Liver (tissue), 9 donors: ENCODE data around the gene CCDC152. TPM values are rescaled to one million over a fixed set of nuclear protein-coding genes. Genes with fewer than 3 reads are reported as not detected.

Source experiments
- DNase-seq: peaks from one replicate; pipeline ENCODE4 v3.0.0-alpha.2; 2017; ENCODE audit warnings: low spot score
- H3K27ac ChIP-seq, 2 donors: one replicate each; pipeline ENCODE4 v1.7.0; 2013; ENCODE audit warnings: inconsistent platforms in 2 of 2, low read length in 2 of 2, control low read depth in 1 of 2, low read depth in 1 of 2, mild to moderate bottlenecking in 1 of 2
- H3K27me3 ChIP-seq, 4 donors: one replicate each; pipeline versions ENCODE4 v1.6.1 to v1.7.0; 2013; ENCODE audit warnings: low read length in 3 of 4, inconsistent platforms in 1 of 4, mild to moderate bottlenecking in 1 of 4, moderate library complexity in 1 of 4; ENCODE audit not compliant: control insufficient read depth in 4 of 4, insufficient read depth in 4 of 4
- H3K36me3 ChIP-seq, 4 donors: one replicate each; pipeline versions ENCODE4 v1.6.1 to v1.7.0; 2013; ENCODE audit warnings: low read length in 3 of 4, mild to moderate bottlenecking in 3 of 4, low read depth in 1 of 4, moderate library complexity in 1 of 4; ENCODE audit not compliant: control insufficient read depth in 4 of 4, insufficient read depth in 3 of 4
- H3K4me1 ChIP-seq, 4 donors: one replicate each; pipeline versions ENCODE4 v1.6.1 to v1.7.0; 2013; ENCODE audit warnings: low read length in 3 of 4, mild to moderate bottlenecking in 3 of 4, moderate library complexity in 1 of 4; ENCODE audit not compliant: control insufficient read depth in 4 of 4, insufficient read depth in 4 of 4
- H3K4me3 ChIP-seq, 3 donors: one replicate each; pipeline versions ENCODE4 v1.6.1 to v1.7.0; 2013; ENCODE audit warnings: low read length in 3 of 3, control low read depth in 1 of 3, low read depth in 1 of 3, mild to moderate bottlenecking in 1 of 3
- H3K9ac ChIP-seq, 2 donors: one replicate each; pipeline ENCODE4 v1.7.0; 2013; ENCODE audit warnings: low read length in 2 of 2, mild to moderate bottlenecking in 2 of 2, moderate library complexity in 2 of 2, control low read depth in 1 of 2, low read depth in 1 of 2
- H3K9me3 ChIP-seq, 4 donors: one replicate each; pipeline versions ENCODE4 v1.6.1 to v1.7.0; 2013; ENCODE audit warnings: low read length in 3 of 4; ENCODE audit not compliant: control insufficient read depth in 4 of 4
- CTCF ChIP-seq: fragments of 150-350 bp; IDR thresholded peaks from 2 replicates; pipeline ENCODE4 v1.5.1; 2017; ENCODE audit warnings: improper control_type of control experiment, low read depth, low read length; ENCODE audit not compliant: missing input control
- FOXA2 ChIP-seq: IDR thresholded peaks from 2 replicates; pipeline ENCODE4 v1.6.1; 2016; ENCODE audit warnings: antibody characterized with exemption
- GABPA ChIP-seq, 2 donors: IDR thresholded peaks in 1 of 2; conservative IDR thresholded peaks in 1 of 2; 2 replicates each; pipeline ENCODE4 v1.6.1; 2016; ENCODE audit warnings: antibody characterized with exemption in 2 of 2, mild to moderate bottlenecking in 1 of 2, moderate library complexity in 1 of 2
- HNF4A ChIP-seq, 2 donors: conservative IDR thresholded peaks; 2 replicates each; pipeline ENCODE4 v1.6.1; 2016; ENCODE audit warnings: antibody characterized with exemption in 2 of 2, mild to moderate bottlenecking in 2 of 2
- HNF4G ChIP-seq: IDR thresholded peaks from 2 replicates; pipeline ENCODE4 v1.6.1; 2016; ENCODE audit warnings: antibody characterized with exemption
- JUND ChIP-seq, 2 donors: IDR thresholded peaks; 2 replicates each; pipeline ENCODE4 v1.6.1; 2016; ENCODE audit warnings: antibody characterized with exemption in 2 of 2
- MAX ChIP-seq: IDR thresholded peaks from 2 replicates; pipeline ENCODE4 v1.6.1; 2016; ENCODE audit warnings: antibody characterized with exemption
- NR2F2 ChIP-seq: IDR thresholded peaks from 2 replicates; pipeline ENCODE4 v1.6.1; 2016; ENCODE audit warnings: antibody characterized with exemption
- RAD21 ChIP-seq, 2 donors: IDR thresholded peaks; 2 replicates each; pipeline ENCODE4 v1.6.1; 2016; ENCODE audit warnings: antibody characterized with exemption in 2 of 2, mild to moderate bottlenecking in 2 of 2
- RXRA ChIP-seq, 2 donors: IDR thresholded peaks; 2 replicates each; pipeline ENCODE4 v1.6.1; 2017 to 2018; ENCODE audit warnings: antibody characterized with exemption in 2 of 2, mild to moderate bottlenecking in 1 of 2
- SP1 ChIP-seq: IDR thresholded peaks from 2 replicates; pipeline ENCODE4 v1.6.1; 2018; ENCODE audit warnings: antibody characterized with exemption, mild to moderate bottlenecking
- TAF1 ChIP-seq: conservative IDR thresholded peaks from 2 replicates; pipeline ENCODE4 v1.6.1; 2016; ENCODE audit warnings: antibody characterized with exemption, mild to moderate bottlenecking
- YY1 ChIP-seq: IDR thresholded peaks from 2 replicates; pipeline ENCODE4 v1.6.1; 2016; ENCODE audit warnings: antibody characterized with exemption, mild to moderate bottlenecking
- WGBS: extraction: QIAGEN DNeasy Blood & Tissue Kit; methylation state at CpG from one replicate; pipeline ENCODE4 v1.1.7; 2013; 5-methylcytosine and 5-hydroxymethylcytosine counted together
- polyA plus RNA-seq, 2 donors: library from polyadenylated mRNA; stranded (reverse) in 1 of 2; unstranded in 1 of 2; fragments of 200-250 nt in 1 of 2; fragments of >200 nt in 1 of 2; fragmentation: Nextera tagmentation in 1 of 2; extraction: Ambion mirVana in 1 of 2; gene quantifications; one replicate each; pipeline versions ENCODE4 v1.2.1 to v1.2.3, GENCODE V29; 2013 to 2015
- total RNA-seq, 2 donors: library from RNA; depleted of rRNA; stranded (reverse); fragments of >200 nt; gene quantifications; one replicate each; pipeline ENCODE4 v1.2.3, GENCODE V29; 2014
- donor health status: healthy.
- donor health status: healthy.
- donor health status: healthy.
- donor health status: healthy.
- donor health status: healthy.

CCDC152 gene
- total and polyA plus RNA-seq, 4 donors: 0.08 to 81.4 (median 3.3) TPM

GRCh38 chr5:42760426-42760825 lies 3.8 kb downstream of the CCDC152 start:
- TF ChIP-seq NR2F2: no peak
- no peak for TF ChIP-seq JUND (IDR thresholded peaks at IDR 0.05)
- no peak for TF ChIP-seq RAD21 (IDR thresholded peaks at IDR 0.05)
- TF ChIP-seq MAX: no peak
- TF ChIP-seq GABPA (IDR thresholded peaks at IDR 0.05 in 1 of 2, conservative IDR thresholded peaks at IDR 0.05 in 1 of 2): no peak
- no peak for TF ChIP-seq YY1
- no peak for TF ChIP-seq CTCF
- no peak for TF ChIP-seq TAF1
- TF ChIP-seq FOXA2: no peak
- TF ChIP-seq RXRA (IDR thresholded peaks at IDR 0.05): no peak
- no peak for TF ChIP-seq HNF4G
- TF ChIP-seq HNF4A (conservative IDR thresholded peaks at IDR 0.05): no peak
- 87% methylated on average over 4 of the region's 4 CpGs for WGBS
- DNase-seq: no peak

GRCh38 chr5:42761791-42762190 lies 5.2 kb downstream of the CCDC152 start:
- peaks cover 0 to 4% (median 2%) of the 10 kb centered on the region in 4 donors for H3K4me1 ChIP-seq
- no peak overlapping the region for H3K9ac ChIP-seq
- peaks cover 0 to 5% (median 2%) of the 10 kb centered on the region in 4 donors for H3K27me3 ChIP-seq
- H3K36me3 ChIP-seq: peaks cover 0 to 1% (median 0%) of the 10 kb centered on the region in 4 donors
- H3K4me3 ChIP-seq: no peak overlapping the region
- DNase-seq: no peak
- WGBS: 98% methylated on average over 1 of the region's 1 CpG
- no peak overlapping the region for H3K27ac ChIP-seq
- TF ChIP-seq YY1: no peak
- TF ChIP-seq SP1: no peak
- no peak for TF ChIP-seq TAF1
- H3K9me3 ChIP-seq: no peaks in the 10 kb centered on the region

More at GRCh38 chr5:42760426-42760825, 3.8 kb downstream of the CCDC152 start:
- Histone ChIP-seq H3K27ac (no peak overlapping the region), H3K4me1 (peaks cover 0 to 4% (median 2%) of the 10 kb centered on the region in 4 donors), H3K36me3 (peaks cover 0 to 1% (median 0%) of the 10 kb centered on the region in 4 donors), H3K9ac (no peak overlapping the region), H3K4me3 (no peak overlapping the region), H3K9me3 (no peaks in the 10 kb centered on the region), H3K27me3 (peaks cover 0 to 5% (median 2%) of the 10 kb centered on the region in 4 donors)

- Histone ChIP-seq H3K4me1 (peaks cover 0 to 11% (median 7%) of the 10 kb centered on the region in 4 donors), H3K9me3 (no peaks in the 10 kb centered on the region), H3K9ac (no peak overlapping the region), H3K36me3 (peaks cover 0 to 1% (median 0%) of the 10 kb centered on the region in 4 donors), H3K27me3 (no peaks in the 10 kb centered on the region), H3K4me3 (no peak overlapping the region), H3K27ac (no peak overlapping the region)
- DNase-seq: no peak
- peak; percentile 89 to 90 for TF ChIP-seq RAD21 (IDR thresholded peaks at IDR 0.05)
- no peak for TF ChIP-seq TAF1
- TF ChIP-seq CTCF: peak; percentile 54
- 30% methylated on average over 3 of the region's 3 CpGs for WGBS
Measured at GRCh38 chr5:42767491-42768105, 11.0 kb downstream of the CCDC152 start.
